Measurements from ENCODE around the gene ELAPOR1. TPM values are rescaled to one million over a fixed set of nuclear protein-coding genes. Genes with fewer than 3 reads are reported as not detected.

Gene ELAPOR1
- total and polyA plus RNA-seq, 9 of the 15 experiments (the other 6 are each of a cell fraction or from before 2014, with no cell fraction given): 0.07 to 1.2 (median 0.18) TPM

DNA sequence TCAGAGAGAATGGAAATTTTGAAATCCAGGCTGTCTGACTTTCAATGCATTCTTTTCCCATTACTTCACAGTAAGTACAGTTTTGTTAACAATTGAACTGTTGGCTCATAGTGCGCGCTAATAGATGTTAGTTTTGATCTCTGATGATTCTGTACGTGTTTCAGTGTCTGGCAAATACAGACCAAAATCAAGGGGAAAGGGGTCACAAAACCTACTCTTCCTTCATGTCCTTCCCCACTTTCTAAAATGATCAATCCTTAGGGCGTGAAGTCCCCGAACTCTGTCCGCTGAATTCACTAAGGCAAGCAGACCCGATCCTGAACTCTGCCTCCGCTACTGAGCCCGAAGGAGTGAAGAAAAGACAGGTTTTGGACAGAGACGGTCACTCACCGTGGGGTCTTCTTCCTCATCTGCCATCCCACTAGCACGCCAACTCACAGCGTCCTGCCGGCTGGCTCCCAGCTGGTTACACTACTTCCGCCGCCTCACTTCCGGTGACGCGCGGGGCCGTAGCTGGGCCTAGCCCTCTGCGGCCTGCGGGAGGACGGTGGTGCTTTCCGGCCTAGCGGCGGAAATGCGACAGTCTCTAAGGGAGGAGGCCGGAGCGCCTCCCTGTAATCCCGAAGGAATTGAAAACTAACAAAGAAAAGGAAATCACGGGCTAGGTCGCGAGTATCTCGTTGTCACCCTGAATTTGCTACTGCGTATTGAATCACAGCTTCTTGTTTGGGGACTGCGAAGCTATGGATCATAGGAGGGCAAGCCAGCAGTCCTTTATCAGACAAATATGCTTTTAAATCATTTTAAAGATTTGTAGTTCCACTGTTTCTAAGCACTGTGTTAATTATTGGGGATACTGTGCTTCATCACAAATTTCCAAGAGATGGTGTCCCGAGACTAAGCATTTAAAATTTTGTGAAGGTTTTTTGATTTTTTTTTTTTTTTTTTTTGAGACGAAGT is 38.1 kb upstream of the ELAPOR1 start, which contains the start of gene TAF13 (continued):
- TF ChIP-seq HDAC6 (IDR thresholded peaks at IDR 0.05; ENCODE audit: low read depth, low read length): no peak
- no peak for TF ChIP-seq MCM2 (IDR thresholded peaks at IDR 0.05; ENCODE audit: low read depth)
- no peak for TF ChIP-seq FOXO4 (CRISPR knock-in tag; IDR thresholded peaks at IDR 0.05)
- 0 out of 4 replicates have a peak, but pooled peaks of 1 of the 2 experiments have one; percentile 41 for TF ChIP-seq TBL1XR1 (IDR thresholded peaks at IDR 0.05; ENCODE audit: low read length in 2 of 2)
- TF ChIP-seq THAP7 (CRISPR knock-in tag; IDR thresholded peaks at IDR 0.05): no peak
- peak; percentile 66; the same call in 1 of the 2 replicates for TF ChIP-seq TOE1 (IDR thresholded peaks at IDR 0.05; ENCODE audit: borderline replicate concordance)
- 0 out of 2 replicates have a peak, but pooled peaks have one; percentile 13 for TF ChIP-seq TOE1 (CRISPR knock-in tag; IDR thresholded peaks at IDR 0.05; ENCODE audit: borderline replicate concordance, low read depth)
- TF ChIP-seq CBX5 (IDR thresholded peaks at IDR 0.05; ENCODE audit: borderline replicate concordance, low read depth): no peak
- no peak for TF ChIP-seq ZNF311 (CRISPR knock-in tag; IDR thresholded peaks at IDR 0.05)
- TF ChIP-seq ZNF41 (CRISPR knock-in tag; conservative IDR thresholded peaks at IDR 0.05): no peak
- TF ChIP-seq, protein P1, sequence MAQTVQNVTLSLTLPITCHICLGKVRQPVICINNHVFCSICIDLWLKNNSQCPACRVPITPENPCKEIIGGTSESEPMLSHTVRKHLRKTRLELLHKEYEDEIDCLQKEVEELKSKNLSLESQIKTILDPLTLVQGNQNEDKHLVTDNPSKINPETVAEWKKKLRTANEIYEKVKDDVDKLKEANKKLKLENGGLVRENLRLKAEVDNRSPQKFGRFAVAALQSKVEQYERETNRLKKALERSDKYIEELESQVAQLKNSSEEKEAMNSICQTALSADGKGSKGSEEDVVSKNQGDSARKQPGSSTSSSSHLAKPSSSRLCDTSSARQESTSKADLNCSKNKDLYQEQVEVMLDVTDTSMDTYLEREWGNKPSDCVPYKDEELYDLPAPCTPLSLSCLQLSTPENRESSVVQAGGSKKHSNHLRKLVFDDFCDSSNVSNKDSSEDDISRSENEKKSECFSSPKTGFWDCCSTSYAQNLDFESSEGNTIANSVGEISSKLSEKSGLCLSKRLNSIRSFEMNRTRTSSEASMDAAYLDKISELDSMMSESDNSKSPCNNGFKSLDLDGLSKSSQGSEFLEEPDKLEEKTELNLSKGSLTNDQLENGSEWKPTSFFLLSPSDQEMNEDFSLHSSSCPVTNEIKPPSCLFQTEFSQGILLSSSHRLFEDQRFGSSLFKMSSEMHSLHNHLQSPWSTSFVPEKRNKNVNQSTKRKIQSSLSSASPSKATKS (CRISPR knock-in tag; IDR thresholded peaks at IDR 0.05): no peak
- no peak for TF ChIP-seq CHD1 (IDR thresholded peaks at IDR 0.05; ENCODE audit: low read length)
- no peak for TF ChIP-seq CBFB (CRISPR knock-in tag; IDR thresholded peaks at IDR 0.05)
- no peak for TF ChIP-seq ZNF146 (CRISPR knock-in tag; IDR thresholded peaks at IDR 0.05; ENCODE audit: unreplicated experiment)
- no peak for TF ChIP-seq COPS2 (conservative IDR thresholded peaks at IDR 0.05)

Data from K562 (cell line).